Measurements from ENCODE around the gene VRK1. TPM values are rescaled to one million over a fixed set of nuclear protein-coding genes. Genes with fewer than 3 reads are reported as not detected.
"Not testable (repeated sequence)": the region's sequence is repeated elsewhere in the genome, so short reads cannot be mapped to it uniquely, and the experiment has no call there.

Gene VRK1
- total RNA-seq, 8 experiments from 2014 or later, result 6.8 to 52.5 (median 28.2) TPM

DNA sequence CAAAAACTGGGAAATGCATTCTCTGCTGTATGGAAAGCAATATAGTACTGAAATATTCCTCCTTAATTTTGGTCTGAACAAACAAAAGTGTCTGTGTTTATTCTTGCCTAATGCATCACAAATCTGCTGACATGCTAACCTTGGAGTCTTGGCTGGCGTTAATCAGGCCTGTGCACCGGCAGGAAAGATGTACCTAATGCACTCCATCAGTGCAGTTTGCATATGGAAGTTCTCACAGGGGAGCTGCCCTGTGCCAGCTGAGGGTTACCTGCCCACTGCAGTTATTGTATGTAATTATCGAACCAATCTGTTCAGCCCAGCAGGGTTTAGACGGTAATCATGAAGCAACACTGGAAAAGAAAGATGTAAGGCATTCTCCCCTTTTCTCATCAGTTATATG is 76.9 kb downstream of the VRK1 start:
- 17 to 93% (median 72%) methylated on average over 1 to 4 of the region's 4 CpGs; no CpG with 5 or more reads in 3 of the 10 experiments for WGBS, 10 experiments
- no peak for ATAC-seq (replicated peaks in 6 of 8)
- Histone ChIP-seq H3K4me3 (no peak overlapping the region), H3K27ac (no peak overlapping the region), H3K4me1 (replicated peaks in 1 of 2) (no peaks in the 10 kb centered on the region)
- in situ Hi-C loops (cut with MboI; ENCODE audit: low pct_unique_long_range_greater_than_20kb in 2 of 9, low sequenced_read_pairs in 9 of 9, unreplicated experiment in 9 of 9), result no loop called here

DNA sequence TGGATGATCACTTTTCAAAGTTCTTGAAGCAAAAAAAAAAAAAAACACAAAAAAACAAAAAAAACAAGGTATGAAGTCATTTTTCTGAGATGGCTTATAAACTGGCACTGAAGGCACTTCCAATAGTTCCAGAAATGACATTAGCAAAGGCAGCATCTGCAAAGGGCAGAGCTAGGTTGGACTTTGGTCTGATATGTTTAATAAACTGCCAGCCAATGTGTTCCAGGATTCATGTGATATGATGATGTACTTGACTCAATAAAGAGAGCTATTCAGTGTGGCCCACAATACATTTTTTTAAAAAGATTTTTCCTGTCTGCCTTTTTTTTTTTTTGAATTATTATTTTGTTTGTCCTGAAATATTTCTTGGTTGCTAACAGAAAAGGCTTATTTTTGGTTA is 79.6 kb downstream of the VRK1 start:
- Histone ChIP-seq H3K4me3 (no peak overlapping the region), H3K27ac (no peak overlapping the region), H3K4me1 (replicated peaks in 1 of 2) (no peaks in the 10 kb centered on the region)
- in situ Hi-C loops (cut with MboI; ENCODE audit: low pct_unique_long_range_greater_than_20kb in 2 of 9, low sequenced_read_pairs in 9 of 9, unreplicated experiment in 9 of 9), result no loop called here
- no peak for ATAC-seq (replicated peaks in 6 of 8)

DNA sequence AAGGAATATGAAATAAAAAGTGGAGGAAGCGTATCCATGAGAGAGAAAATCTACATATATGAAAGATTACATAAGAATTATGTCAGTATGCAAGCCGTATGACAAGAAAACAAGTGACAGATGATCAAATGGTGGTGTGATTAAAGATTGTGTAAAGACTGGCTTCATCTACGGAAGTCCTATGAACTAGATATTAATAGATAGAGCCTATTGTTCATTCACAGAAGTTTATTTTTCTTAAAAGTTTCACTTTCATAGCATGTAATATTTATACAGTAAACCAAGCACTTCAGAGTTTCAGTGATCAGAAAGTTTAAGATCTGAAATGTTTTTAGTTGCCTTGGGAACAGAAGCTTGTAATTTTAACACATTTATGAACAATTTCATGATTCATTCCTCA is 84.5 kb downstream of the VRK1 start:
- WGBS, 10 experiments, result 88 to 100% (median 97%) methylated on average over 2 to 3 of the region's 3 CpGs
- H3K27ac ChIP-seq, result no peak overlapping the region
- in situ Hi-C loops (cut with MboI; ENCODE audit: low pct_unique_long_range_greater_than_20kb in 2 of 9, low sequenced_read_pairs in 9 of 9, unreplicated experiment in 9 of 9), result no loop called here
- no peak for ATAC-seq (replicated peaks in 6 of 8)
- no peak overlapping the region for H3K4me3 ChIP-seq
- no peaks in the 10 kb centered on the region for H3K4me1 ChIP-seq (replicated peaks in 1 of 2)

DNA sequence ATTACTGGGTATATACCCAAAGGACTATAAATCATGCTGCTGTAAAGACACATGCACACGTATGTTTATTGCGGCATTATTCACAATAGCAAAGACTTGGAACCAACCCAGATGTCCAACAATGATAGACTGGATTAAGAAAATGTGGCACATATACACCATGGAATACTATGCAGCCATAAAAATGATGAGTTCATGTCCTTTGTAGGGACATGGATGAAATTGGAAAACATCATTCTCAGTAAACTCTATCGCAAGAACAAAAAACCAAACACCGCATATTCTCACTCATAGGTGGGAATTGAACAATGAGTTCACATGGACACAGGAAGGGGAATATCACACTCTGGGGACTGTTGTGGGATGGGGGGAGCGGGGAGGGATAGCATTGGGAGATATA is 86.8 kb downstream of the VRK1 start:
- ATAC-seq (replicated peaks in 6 of 8); H3K27ac ChIP-seq; in situ Hi-C loops (cut with MboI; ENCODE audit: low pct_unique_long_range_greater_than_20kb in 2 of 9, low sequenced_read_pairs in 9 of 9, unreplicated experiment in 9 of 9); H3K4me3 ChIP-seq: not testable (repeated sequence)
- peaks cover 8 to 10% of the 10 kb centered on the region in 2 donors for H3K4me1 ChIP-seq (replicated peaks in 1 of 2)
- no CpG with 5 or more reads among the region's 5 CpGs for WGBS, 10 experiments

DNA sequence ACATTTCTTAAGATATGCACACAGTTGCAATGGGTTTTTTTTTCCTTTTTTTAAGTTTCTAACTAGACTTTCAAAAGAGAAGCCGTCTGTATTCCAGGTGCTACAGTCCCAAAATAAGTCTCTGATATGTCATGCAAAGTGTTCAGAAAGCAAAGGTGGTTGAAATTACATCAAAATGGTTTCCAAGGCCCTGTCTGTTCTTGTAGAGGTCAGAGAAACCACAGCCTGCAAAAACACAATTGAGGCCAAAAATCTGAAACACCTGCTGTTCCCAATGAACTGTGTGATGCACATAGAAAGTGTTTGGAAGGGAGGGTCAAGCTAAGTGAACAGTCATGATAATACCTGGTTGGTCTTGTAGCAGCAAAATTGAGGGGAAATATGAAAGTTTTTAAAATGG is 91.0 kb downstream of the VRK1 start:
- no peak for ATAC-seq (replicated peaks in 6 of 8)
- in situ Hi-C loops (cut with MboI; ENCODE audit: low pct_unique_long_range_greater_than_20kb in 2 of 9, low sequenced_read_pairs in 9 of 9, unreplicated experiment in 9 of 9), result no loop called here
- Histone ChIP-seq H3K4me1 (replicated peaks in 1 of 2) (peaks cover 10 to 13% of the 10 kb centered on the region in 2 donors), H3K27ac (no peak overlapping the region), H3K4me3 (no peak overlapping the region)
- WGBS, 10 experiments, result 70 to 100% (median 85%) methylated on average over 1 of the region's 1 CpG; no CpG with 5 or more reads in 2 of the 10 experiments

DNA sequence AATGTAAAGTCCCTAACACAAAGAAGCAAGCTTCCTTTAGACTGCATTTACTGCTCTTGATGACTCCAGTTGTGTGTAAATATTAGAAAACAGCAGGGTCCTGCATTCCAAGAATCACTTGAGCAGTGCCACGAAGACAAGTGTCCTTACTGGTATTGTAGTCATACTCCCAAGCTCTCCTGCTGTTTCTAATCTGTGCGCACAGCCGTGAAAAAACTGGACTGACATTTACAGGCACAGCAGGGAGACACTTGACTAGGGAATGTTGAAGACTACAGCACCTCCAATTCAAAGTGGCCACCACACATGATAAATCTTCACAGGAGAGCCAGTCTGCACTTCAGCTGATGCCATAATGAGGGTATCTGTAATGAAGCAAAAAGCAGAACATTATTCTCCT is 91.4 kb downstream of the VRK1 start:
- H3K4me3 ChIP-seq, result no peak overlapping the region
- in situ Hi-C loops (cut with MboI; ENCODE audit: low pct_unique_long_range_greater_than_20kb in 2 of 9, low sequenced_read_pairs in 9 of 9, unreplicated experiment in 9 of 9), result no loop called here
- 15 to 100% (median 56%) methylated on average over 1 to 3 of the region's 3 CpGs; no CpG with 5 or more reads in 1 of the 10 experiments for WGBS, 10 experiments
- no peak overlapping the region for H3K27ac ChIP-seq
- H3K4me1 ChIP-seq (replicated peaks in 1 of 2), result peaks cover 10 to 13% of the 10 kb centered on the region in 2 donors
- ATAC-seq (replicated peaks in 6 of 8), result peak in 5 of 8 experiments; percentile 29 to 71 (median 59)

DNA sequence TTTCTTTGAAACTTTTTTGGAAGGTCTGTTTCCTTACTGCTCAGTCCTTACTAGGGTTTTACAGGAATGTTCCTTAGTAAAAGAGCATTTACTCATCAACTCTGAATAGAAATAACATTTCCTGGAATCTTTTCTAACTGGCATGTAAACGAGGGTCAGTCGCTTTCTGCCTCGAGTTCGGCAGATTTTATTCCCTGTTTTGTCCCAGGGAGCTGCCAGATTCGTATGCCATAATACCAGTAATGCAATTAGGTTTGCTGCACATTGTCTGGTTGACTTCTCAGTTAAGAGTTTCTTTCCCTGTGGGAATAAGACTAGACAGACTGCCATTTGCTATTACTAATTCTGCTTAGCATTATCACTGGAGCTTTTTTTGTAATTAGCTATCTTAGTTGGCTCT is 91.9 kb downstream of the VRK1 start:
- H3K4me1 ChIP-seq (replicated peaks in 1 of 2), result peaks cover 10 to 13% of the 10 kb centered on the region in 2 donors
- no peak overlapping the region for H3K27ac ChIP-seq
- in situ Hi-C loops (cut with MboI; ENCODE audit: low pct_unique_long_range_greater_than_20kb in 2 of 9, low sequenced_read_pairs in 9 of 9, unreplicated experiment in 9 of 9), result no loop called here
- WGBS, 10 experiments, result 42 to 93% (median 80%) methylated on average over 1 to 5 of the region's 5 CpGs; no CpG with 5 or more reads in 1 of the 10 experiments
- no peak for ATAC-seq (replicated peaks in 6 of 8)
- no peak overlapping the region for H3K4me3 ChIP-seq

DNA sequence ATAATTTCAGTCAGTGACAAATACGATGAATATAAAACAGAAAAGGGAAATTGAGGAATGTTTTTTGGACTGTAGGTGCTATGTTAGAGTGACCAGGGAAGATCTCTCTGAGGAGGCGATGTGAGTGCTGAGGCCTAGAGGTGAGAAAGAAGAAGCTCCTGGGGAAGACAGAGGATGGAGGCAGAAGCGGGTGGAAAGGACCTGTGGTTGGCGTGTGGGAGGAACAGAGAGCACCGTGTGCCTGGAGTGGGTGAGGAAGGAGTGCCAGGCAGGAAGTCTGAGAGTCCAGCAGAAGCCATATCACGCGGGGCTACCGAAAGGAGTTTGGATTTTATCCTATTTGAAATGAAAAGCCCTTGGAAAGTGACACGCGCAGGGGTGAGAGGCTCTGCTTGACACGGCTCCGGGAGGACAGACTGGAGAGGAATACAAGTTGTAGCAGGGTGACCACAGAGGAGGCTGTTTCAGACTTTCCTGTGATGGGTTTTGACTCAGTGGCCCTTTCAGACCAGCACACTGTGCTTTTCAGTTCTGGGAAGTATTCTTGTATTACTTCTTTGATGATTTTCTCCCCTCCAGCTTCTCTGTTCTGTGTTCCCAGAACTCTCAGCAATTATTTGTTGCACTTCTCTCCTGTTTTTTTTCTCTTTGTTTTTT is 96.9 kb downstream of the VRK1 start:
- Histone ChIP-seq H3K4me1 (replicated peaks in 1 of 2) (peaks cover 0 to 4% of the 10 kb centered on the region in 2 donors), H3K4me3 (no peak overlapping the region), H3K27ac (no peak overlapping the region)
- 79 to 100% (median 92%) methylated on average over 2 to 10 of the region's 12 CpGs; no CpG with 5 or more reads in 1 of the 10 experiments for WGBS, 10 experiments
- no peak for ATAC-seq (replicated peaks in 6 of 8)
- in situ Hi-C loops (cut with MboI; ENCODE audit: low pct_unique_long_range_greater_than_20kb in 2 of 9, low sequenced_read_pairs in 9 of 9, unreplicated experiment in 9 of 9), result no loop called here

DNA sequence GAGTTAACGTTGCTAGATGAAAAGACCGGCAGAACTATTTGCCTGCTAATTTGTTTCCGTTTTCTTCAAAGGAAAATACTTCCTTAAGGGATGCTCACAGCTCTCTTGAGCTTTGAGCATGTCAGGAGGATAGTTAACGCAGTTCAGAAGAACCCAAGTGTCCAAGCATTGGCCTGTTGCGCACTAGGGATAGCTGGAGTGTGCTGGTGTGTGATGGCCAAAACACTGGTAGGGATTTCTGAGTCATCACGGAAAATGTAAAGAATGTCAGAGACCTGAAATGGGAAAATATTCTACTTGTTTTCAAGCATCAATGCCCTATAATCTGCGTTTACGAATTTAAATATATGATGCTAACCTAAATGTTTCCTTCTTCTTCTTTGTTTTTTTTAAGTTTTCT is 97.8 kb downstream of the VRK1 start:
- Histone ChIP-seq H3K4me1 (replicated peaks in 1 of 2) (no peaks in the 10 kb centered on the region), H3K4me3 (no peak overlapping the region), H3K27ac (no peak overlapping the region)
- no peak for ATAC-seq (replicated peaks in 6 of 8)
- 68 to 100% (median 86%) methylated on average over 3 to 8 of the region's 8 CpGs for WGBS, 10 experiments
- in situ Hi-C loops (cut with MboI; ENCODE audit: low pct_unique_long_range_greater_than_20kb in 2 of 9, low sequenced_read_pairs in 9 of 9, unreplicated experiment in 9 of 9), result no loop called here

DNA sequence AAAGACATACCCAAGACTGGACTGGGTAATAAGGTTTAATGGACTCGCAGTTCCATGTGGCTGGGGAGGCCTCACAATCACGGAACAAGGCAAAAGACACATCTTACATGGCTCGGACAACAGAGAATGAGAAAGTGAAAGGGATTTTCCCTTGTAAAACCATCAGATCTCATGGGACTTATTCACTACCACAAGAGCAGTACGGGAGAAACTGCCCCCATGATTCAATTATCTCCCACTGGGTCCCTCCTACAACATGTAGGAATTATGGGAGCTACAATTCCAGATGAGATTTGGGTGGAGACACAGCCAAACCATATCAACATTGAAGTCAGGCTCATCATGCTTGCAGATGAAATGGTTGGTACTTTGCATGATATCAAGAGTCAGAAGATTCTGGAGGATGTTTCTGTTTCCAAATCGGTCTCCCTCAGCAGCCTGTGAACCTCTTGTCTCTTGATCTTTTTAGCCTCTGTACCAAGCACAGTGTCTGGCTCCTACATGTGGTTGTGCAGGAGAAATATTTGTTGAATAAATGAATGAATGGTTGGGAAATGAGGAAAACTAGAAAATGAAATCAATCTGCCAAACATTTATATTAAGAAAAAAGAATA is 98.6 kb downstream of the VRK1 start:
- Histone ChIP-seq H3K4me1 (replicated peaks in 1 of 2) (no peaks in the 10 kb centered on the region), H3K4me3 (no peak overlapping the region), H3K27ac (no peak overlapping the region)
- no peak for ATAC-seq (replicated peaks in 6 of 8)
- WGBS, 10 experiments, result 90 to 100% (median 100%) methylated on average over 1 to 5 of the region's 5 CpGs; no CpG with 5 or more reads in 3 of the 10 experiments
- in situ Hi-C loops (cut with MboI; ENCODE audit: low pct_unique_long_range_greater_than_20kb in 2 of 9, low sequenced_read_pairs in 9 of 9, unreplicated experiment in 9 of 9), result no loop called here

DNA sequence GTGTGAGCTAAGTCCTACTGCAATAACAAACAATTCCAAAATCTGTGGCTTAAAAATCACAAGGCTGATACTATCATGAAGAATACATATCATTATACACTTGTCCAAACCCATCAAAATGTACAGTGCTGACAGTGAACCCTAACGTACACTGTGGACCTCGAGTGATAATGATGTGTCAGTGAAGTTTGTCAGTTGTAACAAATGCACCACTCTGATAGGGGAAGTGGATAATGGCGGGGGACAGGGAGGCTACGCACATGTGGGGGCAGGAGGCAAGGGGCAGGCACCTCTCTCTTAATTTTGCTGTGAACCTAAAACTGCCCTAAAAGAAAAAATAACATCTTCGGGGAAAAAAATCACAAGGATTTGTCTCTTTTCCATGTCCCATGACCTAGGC is 100.0 kb downstream of the VRK1 start:
- Histone ChIP-seq H3K4me3 (no peak overlapping the region), H3K27ac (no peak overlapping the region), H3K4me1 (replicated peaks in 1 of 2) (no peaks in the 10 kb centered on the region)
- in situ Hi-C loops (cut with MboI; ENCODE audit: low pct_unique_long_range_greater_than_20kb in 2 of 9, low sequenced_read_pairs in 9 of 9, unreplicated experiment in 9 of 9), result no loop called here
- 89 to 100% (median 100%) methylated on average over 2 to 3 of the region's 5 CpGs; no CpG with 5 or more reads in 7 of the 10 experiments for WGBS, 10 experiments
- no peak for ATAC-seq (replicated peaks in 6 of 8)

DNA sequence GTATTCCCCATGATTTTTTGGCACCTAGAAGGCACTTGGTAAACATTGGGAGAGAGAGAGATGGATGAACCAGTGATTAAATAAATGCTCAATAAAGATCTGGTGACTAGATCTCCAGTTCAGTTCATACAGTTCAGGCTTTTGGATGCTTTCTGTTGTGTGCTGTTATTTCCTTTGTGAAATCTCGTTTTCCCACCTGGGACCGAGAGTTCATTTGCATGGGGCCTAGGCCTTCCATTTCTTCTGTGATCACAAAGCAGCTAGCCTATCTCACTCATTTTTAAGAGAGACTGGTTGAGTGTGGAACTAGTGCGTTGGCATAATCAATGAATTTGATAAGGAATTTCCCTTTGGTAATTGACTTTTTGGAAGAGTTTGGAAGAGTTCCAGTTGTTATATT is 104.0 kb downstream of the VRK1 start:
- no peak overlapping the region for H3K4me3 ChIP-seq
- H3K27ac ChIP-seq, result no peak overlapping the region
- no peak for ATAC-seq (replicated peaks in 6 of 8)
- in situ Hi-C loops (cut with MboI; ENCODE audit: low pct_unique_long_range_greater_than_20kb in 2 of 9, low sequenced_read_pairs in 9 of 9, unreplicated experiment in 9 of 9), result no loop called here
- H3K4me1 ChIP-seq (replicated peaks in 1 of 2), result no peaks in the 10 kb centered on the region
- WGBS, 10 experiments, result 40 to 100% (median 100%) methylated on average over 1 to 3 of the region's 3 CpGs; no CpG with 5 or more reads in 1 of the 10 experiments

DNA sequence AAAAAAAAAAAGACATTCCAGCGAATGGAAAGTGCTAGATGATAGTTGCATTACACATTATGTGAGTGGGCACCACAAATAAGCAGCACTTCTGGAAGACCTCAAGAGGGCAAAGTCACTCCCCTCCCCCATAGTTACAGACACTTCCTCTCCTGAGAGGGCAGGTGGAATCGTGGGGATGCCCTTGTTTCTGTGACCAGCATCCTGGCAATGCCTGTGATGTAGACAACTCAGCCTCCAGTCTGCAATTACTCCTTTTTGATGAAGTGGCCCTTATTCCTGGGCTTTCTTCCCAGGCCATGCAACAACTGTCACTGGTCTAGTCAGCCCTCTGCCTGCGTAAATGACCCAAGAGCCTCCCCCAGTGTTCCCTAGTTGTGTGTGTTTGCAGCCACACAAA is 104.8 kb downstream of the VRK1 start:
- no peak for ATAC-seq (replicated peaks in 6 of 8)
- in situ Hi-C loops (cut with MboI; ENCODE audit: low pct_unique_long_range_greater_than_20kb in 2 of 9, low sequenced_read_pairs in 9 of 9, unreplicated experiment in 9 of 9), result no loop called here
- H3K27ac ChIP-seq, result no peak overlapping the region
- no peaks in the 10 kb centered on the region for H3K4me1 ChIP-seq (replicated peaks in 1 of 2)
- 67 to 100% (median 86%) methylated on average over 1 of the region's 3 CpGs; no CpG with 5 or more reads in 5 of the 10 experiments for WGBS, 10 experiments
- no peak overlapping the region for H3K4me3 ChIP-seq
